Testis (tissue), 2 donors: ENCODE results near the gene PEX14.

Experiments
- POLR2A ChIP-seq: fragments of 450-650 bp; IDR thresholded peaks from one replicate; pipeline ENCODE4 v1.6.1; 2017; ENCODE audit warnings: antibody characterized with exemption, mild to moderate bottlenecking, moderate library complexity
- TF ChIP-seq, protein P1 (sequence below), 3 experiments: fragments of 450-650 bp in 2 of 3; fragments of 200-600 bp in 1 of 3; sonication (generic) in 1 of 3; IDR thresholded peaks; one replicate each; pipeline ENCODE4 v1.5.1; 2016 to 2019; ENCODE audit warnings: antibody characterized with exemption in 3 of 3, mild to moderate bottlenecking in 2 of 3, moderate library complexity in 1 of 3

DNA sequence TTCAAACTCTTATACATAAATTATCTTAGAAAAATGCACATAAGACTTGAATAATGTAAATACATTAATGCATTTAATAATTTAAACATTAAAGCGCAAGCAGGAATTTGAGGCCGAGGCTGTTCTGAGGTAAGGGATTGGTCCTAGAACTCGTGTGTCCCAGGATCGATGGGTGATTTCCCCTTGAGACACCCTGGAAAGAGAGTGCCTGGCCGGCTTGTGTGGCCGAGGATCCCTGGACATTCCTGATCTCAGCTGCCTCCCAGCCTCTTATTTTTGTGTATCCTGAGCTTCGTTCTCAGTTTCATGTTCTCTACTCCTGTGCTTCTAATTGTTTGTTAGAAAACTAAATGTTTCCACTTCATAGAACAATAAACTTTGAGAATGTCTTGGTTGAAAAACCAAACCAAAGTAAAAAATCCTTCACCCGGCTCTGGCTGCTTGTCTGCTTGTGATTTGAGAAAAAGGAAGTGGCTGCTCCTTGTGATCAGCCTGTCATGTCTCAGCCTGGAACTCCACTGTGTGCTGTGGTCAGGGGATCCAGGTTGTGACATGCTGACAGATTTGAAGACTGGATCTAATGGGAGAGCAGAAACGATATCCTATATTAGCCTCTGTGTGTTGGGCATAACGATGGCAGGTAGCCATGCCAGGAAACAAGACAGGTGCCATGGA, 40.7 kb downstream of the PEX14 start:
- TF ChIP-seq, protein P1, sequence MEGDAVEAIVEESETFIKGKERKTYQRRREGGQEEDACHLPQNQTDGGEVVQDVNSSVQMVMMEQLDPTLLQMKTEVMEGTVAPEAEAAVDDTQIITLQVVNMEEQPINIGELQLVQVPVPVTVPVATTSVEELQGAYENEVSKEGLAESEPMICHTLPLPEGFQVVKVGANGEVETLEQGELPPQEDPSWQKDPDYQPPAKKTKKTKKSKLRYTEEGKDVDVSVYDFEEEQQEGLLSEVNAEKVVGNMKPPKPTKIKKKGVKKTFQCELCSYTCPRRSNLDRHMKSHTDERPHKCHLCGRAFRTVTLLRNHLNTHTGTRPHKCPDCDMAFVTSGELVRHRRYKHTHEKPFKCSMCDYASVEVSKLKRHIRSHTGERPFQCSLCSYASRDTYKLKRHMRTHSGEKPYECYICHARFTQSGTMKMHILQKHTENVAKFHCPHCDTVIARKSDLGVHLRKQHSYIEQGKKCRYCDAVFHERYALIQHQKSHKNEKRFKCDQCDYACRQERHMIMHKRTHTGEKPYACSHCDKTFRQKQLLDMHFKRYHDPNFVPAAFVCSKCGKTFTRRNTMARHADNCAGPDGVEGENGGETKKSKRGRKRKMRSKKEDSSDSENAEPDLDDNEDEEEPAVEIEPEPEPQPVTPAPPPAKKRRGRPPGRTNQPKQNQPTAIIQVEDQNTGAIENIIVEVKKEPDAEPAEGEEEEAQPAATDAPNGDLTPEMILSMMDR (IDR thresholded peaks at IDR 0.05) = no peak
- TF ChIP-seq POLR2A = no peak
